HepG2 (cell line): ENCODE measurements around the gene SUSD2. TPM values are rescaled to one million over a fixed set of nuclear protein-coding genes. Genes with fewer than 3 reads are reported as not detected.

Experiments
- ATAC-seq: fragments of 200-7000 bp; cut with Tn5 transposase; 3 replicates; pipeline ENCODE4 v1.9.1; 2020; ENCODE audit warnings: mild to moderate bottlenecking, moderate library complexity
- BruUV-seq: library from RNA; stranded (reverse); fragments of 400-500 nt; replicated peaks from 2 replicates; lab custom pipeline; 2021; lab: Mats Ljungman, UMichigan
- CTCF ChIA-PET: fragments of 300-600 bp; formaldehyde crosslinking; extraction: SDS; loops from one replicate; lab custom pipeline; 2021; ENCODE audit warnings: low total read pairs, inconsistent platforms, low intra/inter-chr PET ratio; lab: Yijun Ruan, JAX
- POLR2A ChIA-PET: fragments of 350-600 bp; sonication (Branson Sonifier 250); formaldehyde crosslinking; loops from one replicate; lab custom pipeline; 2020; ENCODE audit warnings: antibody characterized with exemption, inconsistent platforms; lab: Yijun Ruan, JAX
- DNase-seq: peaks from one replicate; pipeline ENCODE4 v3.0.0-alpha.2; 2015; ENCODE audit warnings: low spot score
- FAIRE-seq: peaks from 3 replicates; lab custom pipeline; 2011; peaks lifted over from hg19 to GRCh38; lab: Jason Lieb, UNC
- H2AFZ ChIP-seq: one replicate; pipeline ENCODE4 v1.6.1; 2011; ENCODE audit warnings: low read length, inconsistent platforms
- H3K27ac ChIP-seq: fragments of 300-600 bp; 3 replicates; pipeline ENCODE4 v1.8.0; 2011; ENCODE audit warnings: mixed run types, mild to moderate bottlenecking, mixed read lengths, low read length, inconsistent platforms; ENCODE audit not compliant: insufficient read depth; ENCODE audit errors: extremely low read length
- H3K27me3 ChIP-seq, 2 experiments: fragments of 200-600 bp in 1 of 2; 2 replicates in 1 of 2; 3 replicates in 1 of 2; pipeline versions ENCODE4 v1.6.0 to v1.8.0; 2011; ENCODE audit warnings: low read length in 2 of 2, mild to moderate bottlenecking in 2 of 2, moderate library complexity in 2 of 2, inconsistent platforms in 1 of 2; ENCODE audit not compliant: insufficient read depth in 2 of 2, control insufficient read depth in 1 of 2
- H3K36me3 ChIP-seq, 2 experiments: fragments of 200-600 bp in 1 of 2; replicated peaks in 1 of 2; 2 replicates in 1 of 2; 3 replicates in 1 of 2; pipeline versions ENCODE4 v1.5.1 to v1.8.0; 2011; ENCODE audit warnings: low read length in 2 of 2, inconsistent platforms in 1 of 2; ENCODE audit not compliant: insufficient read depth in 2 of 2, control insufficient read depth in 1 of 2
- H3K4me1 ChIP-seq: 2 replicates; pipeline ENCODE4 v1.5.1; 2012; ENCODE audit warnings: low read length, inconsistent platforms; ENCODE audit not compliant: insufficient read depth
- H3K4me2 ChIP-seq: 2 replicates; pipeline ENCODE4 v1.6.0; 2011; ENCODE audit warnings: low read depth, low read length, inconsistent platforms
- H3K4me3 ChIP-seq, 3 experiments: fragments of 200-600 bp in 1 of 3; sonication (generic), shearing (Covaris generic) in 1 of 3; replicated peaks in 1 of 3; 2 replicates each; pipeline ENCODE4 v1.5.1; 2011 to 2016; ENCODE audit warnings: low read length in 3 of 3, inconsistent platforms in 2 of 3, low read depth in 2 of 3, mild to moderate bottlenecking in 2 of 3, control low read depth in 1 of 3, mixed read lengths in 1 of 3; ENCODE audit not compliant: insufficient read depth in 1 of 3
- H3K79me2 ChIP-seq: one replicate; pipeline ENCODE4 v1.6.1; 2011; ENCODE audit warnings: low read length, inconsistent platforms; ENCODE audit not compliant: insufficient read depth
- H3K9ac ChIP-seq: 2 replicates; pipeline ENCODE4 v1.6.0; 2011; ENCODE audit warnings: mild to moderate bottlenecking, low read depth, low read length, inconsistent platforms; ENCODE audit not compliant: insufficient read depth
- H3K9me3 ChIP-seq: 2 replicates; pipeline ENCODE4 v1.5.1; 2012; ENCODE audit warnings: mild to moderate bottlenecking, low read length
- H4K20me1 ChIP-seq: 2 replicates; pipeline ENCODE4 v1.6.0; 2011; ENCODE audit warnings: inconsistent platforms, mild to moderate bottlenecking, low read length, moderate library complexity; ENCODE audit not compliant: insufficient read depth
- DR1 ChIP-seq: sonication (generic); formaldehyde crosslinking; IDR thresholded peaks from 2 replicates; pipeline ENCODE4 v1.8.0; 2021; ENCODE audit warnings: mild to moderate bottlenecking, missing genetic modification reagents, inconsistent platforms
- HIVEP1 ChIP-seq: sonication (generic); formaldehyde crosslinking; IDR thresholded peaks from 2 replicates; pipeline ENCODE4 v1.4.0; 2020; ENCODE audit warnings: mild to moderate bottlenecking, missing genetic modification reagents
- HNF4A ChIP-seq: sonication (generic); formaldehyde crosslinking; IDR thresholded peaks from 2 replicates; pipeline ENCODE4 v1.4.0; 2020; ENCODE audit warnings: missing genetic modification reagents
- MED1 ChIP-seq: sonication (generic); formaldehyde crosslinking; IDR thresholded peaks from 2 replicates; pipeline ENCODE4 v1.4.0; 2020; ENCODE audit warnings: missing genetic modification reagents
- ZNF629 ChIP-seq: sonication (generic); formaldehyde crosslinking; conservative IDR thresholded peaks from 2 replicates; pipeline ENCODE4 v1.5.0; 2020; ENCODE audit warnings: missing genetic modification reagents
- ZSCAN29 ChIP-seq: sonication (generic); formaldehyde crosslinking; conservative IDR thresholded peaks from 2 replicates; pipeline ENCODE4 v1.4.0; 2020; ENCODE audit warnings: mild to moderate bottlenecking, missing genetic modification reagents
- WGBS: methylation state at CpG from one replicate; pipeline ENCODE4 v1.1.6; 2017; ENCODE audit warnings: low lambda C conversion rate; 5-methylcytosine and 5-hydroxymethylcytosine counted together
- in situ Hi-C: cut with HindIII; loops from 2 replicates; pipeline ENCODE4 v1.10.0; 2017; ENCODE audit warnings: low pct_unique_long_range_greater_than_20kb; ENCODE audit not compliant: extremely low pct_ligation_motif_present
- intact Hi-C: fragments of 100-400 bp; cut with micrococcal nuclease; formaldehyde crosslinking; loops from one replicate; pipeline ENCODE4 v1.10.0; 2022; ENCODE audit not compliant: unreplicated experiment
- polyA plus RNA-seq, 8 experiments: library from polyadenylated mRNA; depleted of rRNA in 3 of 8; stranded (reverse) in 7 of 8; unstranded in 1 of 8; fragments of >200 nt; fragmentation: Illumina TruSeq in 4 of 8; extraction: Trizol in 4 of 8; gene quantifications; 2 replicates each; pipeline versions ENCODE4 v1.2.1 to v1.2.3, GENCODE V29; 2011 to 2016; ENCODE audit warnings: low read depth in 4 of 8, missing spikeins in 1 of 8, mixed read lengths in 1 of 8; ENCODE audit not compliant: insufficient read depth in 1 of 8
- total RNA-seq, 5 experiments: library from RNA; depleted of rRNA; stranded (reverse); fragments of >200 nt; fragmentation: Illumina TruSeq; extraction: Trizol; gene quantifications; 2 replicates each; pipeline ENCODE4 v1.2.3, GENCODE V29; 2016; ENCODE audit warnings: low read depth in 1 of 5

Gene SUSD2
- total and polyA plus RNA-seq, 2 of the 13 experiments (the other 11 are each of a cell fraction or from before 2014, with no cell fraction given): 2.1 to 11.0 TPM

- no TSS peak for BruUV-seq
- 82% methylated on average over 12 of the region's 12 CpGs for WGBS
- in situ Hi-C loops (no loop called here), intact Hi-C loops (no loop called here)
- DNase-seq: no peak
- CTCF ChIA-PET: no interaction called here
- no peaks in the 10 kb centered on the region for H4K20me1 ChIP-seq
- no peaks in the 10 kb centered on the region for H3K27me3 ChIP-seq
- H3K4me3 ChIP-seq: no peak overlapping the region
- no peak for FAIRE-seq
- POLR2A ChIA-PET: no interaction called here
- H3K4me1 ChIP-seq: peaks cover 24% of the 10 kb centered on the region
- ATAC-seq: no peak
- no peak for TF ChIP-seq ZSCAN29 (CRISPR knock-in tag)
- no peak for TF ChIP-seq HNF4A (CRISPR knock-in tag)
- no peak for TF ChIP-seq MED1 (CRISPR knock-in tag)
- TF ChIP-seq HIVEP1: no peak
- TF ChIP-seq DR1: no peak
- no peak overlapping the region for H3K27ac ChIP-seq
- no peak overlapping the region for H3K9ac ChIP-seq
- no peaks in the 10 kb centered on the region for H3K9me3 ChIP-seq
- no peak overlapping the region for H3K4me2 ChIP-seq
- no peaks in the 10 kb centered on the region for H3K36me3 ChIP-seq
- H2AFZ ChIP-seq: no peak overlapping the region
- H3K79me2 ChIP-seq: no peaks in the 10 kb centered on the region
These were observed 35.4 kb downstream of the SUSD2 start for GRCh38 chr22:24216541-24217209.

- Histone ChIP-seq H3K9me3 (no peaks in the 10 kb centered on the region), H3K27me3 (no peaks in the 10 kb centered on the region), H3K27ac (no peak overlapping the region), H3K9ac (no peak overlapping the region), H4K20me1 (no peaks in the 10 kb centered on the region), H3K4me1 (peaks cover 24% of the 10 kb centered on the region), H3K4me3 (no peak overlapping the region), H3K36me3 (no peaks in the 10 kb centered on the region), H3K79me2 (no peaks in the 10 kb centered on the region), H3K4me2 (no peak overlapping the region), H2AFZ (no peak overlapping the region)
- no peak for DNase-seq
- POLR2A ChIA-PET: no interaction called here
- FAIRE-seq: no peak
- TF ChIP-seq ZNF629 (CRISPR knock-in tag): no peak
- intact Hi-C loops: no loop called here
- no peak for ATAC-seq
- no TSS peak for BruUV-seq
- CTCF ChIA-PET: no interaction called here
- WGBS: 43% methylated on average over 3 of the region's 3 CpGs
- in situ Hi-C loops: no loop called here
These were observed 36.1 kb downstream of the SUSD2 start for GRCh38 chr22:24217384-24217783.
